Cardiac fibroblast (primary cell): ENCODE results near the gene EGFR.

Source experiments
- DNase-seq, 2 donors: peaks; one replicate each; pipeline versions ENCODE4 v3.0.0 to v3.0.0-alpha.2; 2010; ENCODE audit warnings: low read depth in 2 of 2
- H3K4me3 ChIP-seq, 2 donors: replicated peaks in 1 of 2; 1 replicate in 1 of 2; 2 replicates in 1 of 2; pipeline ENCODE4 v1.5.1; 2011; ENCODE audit warnings: low read depth in 2 of 2, low read length in 2 of 2, mild to moderate bottlenecking in 2 of 2, moderate library complexity in 1 of 2
- CTCF ChIP-seq: IDR thresholded peaks from one replicate; pipeline ENCODE4 v1.5.1; 2011; ENCODE audit warnings: low read depth, mild to moderate bottlenecking, low read length, inconsistent platforms

The EGFR gene

GRCh38 chr7:55070854-55071253 lies 52.0 kb downstream of the EGFR start:
- no peak for DNase-seq
- no peak for TF ChIP-seq CTCF
- no peak overlapping the region for H3K4me3 ChIP-seq

GRCh38 chr7:55071411-55072175 lies 52.8 kb downstream of the EGFR start:
- TF ChIP-seq CTCF, result no peak
- DNase-seq, result peak; percentile 26 to 79
- no peak overlapping the region for H3K4me3 ChIP-seq

- no peak for DNase-seq
- TF ChIP-seq CTCF, result no peak
- H3K4me3 ChIP-seq, result no peak overlapping the region
Observed at GRCh38 chr7:55072251-55072650, 53.4 kb downstream of the EGFR start.

GRCh38 chr7:55073051-55073511 lies 54.3 kb downstream of the EGFR start:
- DNase-seq, result peak in 1 of 2 donors; percentile 77
- TF ChIP-seq CTCF, result no peak

GRCh38 chr7:55073976-55074528 lies 55.2 kb downstream of the EGFR start:
- peak overlapping the region in 1 of 2 donors; percentile 29 for H3K4me3 ChIP-seq
- no peak for TF ChIP-seq CTCF
- DNase-seq, result peak; percentile 75 to 96

More at GRCh38 chr7:55073051-55073511, 54.3 kb downstream of the EGFR start:
- no peak overlapping the region for H3K4me3 ChIP-seq

- DNase-seq, result peak; percentile 59 to 64
- no peak overlapping the region for H3K4me3 ChIP-seq
- no peak for TF ChIP-seq CTCF
Observed at GRCh38 chr7:55075464-55076021, 56.7 kb downstream of the EGFR start.
